Suppressor macrophage treated with lipopolysaccharide for 4 hours (primary cell): Measurements from ENCODE around the gene EMX1.

Experiments used
- DNase-seq: peaks from one replicate; pipeline ENCODE4 v3.0.0-alpha.2; 2020

The EMX1 gene

DNA sequence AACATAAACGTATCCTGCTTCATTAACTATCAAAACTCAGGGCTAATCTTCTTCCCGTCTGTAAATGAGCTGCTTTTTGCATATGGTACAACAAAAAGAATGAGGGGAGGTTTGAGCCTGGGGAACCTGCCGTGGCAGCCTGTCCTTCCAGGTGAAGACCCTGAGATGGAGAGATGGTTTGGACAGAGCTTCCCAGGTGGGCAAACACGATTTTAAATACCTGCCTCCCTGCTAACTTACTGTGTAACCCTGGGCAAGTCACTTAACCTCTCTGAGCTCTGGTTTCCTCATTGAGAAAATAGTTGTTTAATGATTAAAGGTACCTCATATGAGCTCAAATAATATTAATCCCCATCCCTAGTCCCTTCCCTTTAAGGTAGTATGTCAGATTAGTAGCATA lies 9.0 kb downstream of the EMX1 start:
- no peak for DNase-seq

DNA sequence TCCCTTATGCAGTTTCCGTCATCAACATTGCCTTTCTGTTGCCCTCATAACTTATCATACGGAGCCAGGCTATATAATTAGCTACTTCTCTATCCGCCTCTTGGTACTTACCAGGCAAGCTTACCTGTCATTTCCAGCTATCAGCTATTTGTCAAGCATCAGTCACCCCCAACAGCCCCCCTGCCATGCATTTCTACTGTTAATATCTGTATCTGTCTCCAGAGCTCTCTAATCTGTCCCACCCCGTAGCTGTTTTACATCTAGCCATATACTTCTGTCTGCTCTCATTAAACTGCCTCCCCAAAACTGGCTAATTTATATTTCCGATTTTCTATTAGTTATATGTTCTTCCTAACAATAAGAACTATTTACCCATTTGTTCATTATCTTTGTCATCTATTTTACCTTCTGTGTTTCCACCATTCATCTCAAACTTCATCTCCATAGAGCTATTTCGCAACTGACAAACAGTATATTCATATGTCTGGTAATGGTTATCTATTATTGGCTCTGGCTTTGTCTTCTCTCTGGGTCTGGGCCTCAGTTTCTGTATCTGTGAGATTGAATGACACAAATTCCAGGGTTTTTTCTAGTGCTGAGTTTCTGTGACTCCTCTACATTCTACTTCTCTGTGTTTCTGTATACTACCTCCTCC lies 9.6 kb downstream of the EMX1 start:
- no peak for DNase-seq

DNA sequence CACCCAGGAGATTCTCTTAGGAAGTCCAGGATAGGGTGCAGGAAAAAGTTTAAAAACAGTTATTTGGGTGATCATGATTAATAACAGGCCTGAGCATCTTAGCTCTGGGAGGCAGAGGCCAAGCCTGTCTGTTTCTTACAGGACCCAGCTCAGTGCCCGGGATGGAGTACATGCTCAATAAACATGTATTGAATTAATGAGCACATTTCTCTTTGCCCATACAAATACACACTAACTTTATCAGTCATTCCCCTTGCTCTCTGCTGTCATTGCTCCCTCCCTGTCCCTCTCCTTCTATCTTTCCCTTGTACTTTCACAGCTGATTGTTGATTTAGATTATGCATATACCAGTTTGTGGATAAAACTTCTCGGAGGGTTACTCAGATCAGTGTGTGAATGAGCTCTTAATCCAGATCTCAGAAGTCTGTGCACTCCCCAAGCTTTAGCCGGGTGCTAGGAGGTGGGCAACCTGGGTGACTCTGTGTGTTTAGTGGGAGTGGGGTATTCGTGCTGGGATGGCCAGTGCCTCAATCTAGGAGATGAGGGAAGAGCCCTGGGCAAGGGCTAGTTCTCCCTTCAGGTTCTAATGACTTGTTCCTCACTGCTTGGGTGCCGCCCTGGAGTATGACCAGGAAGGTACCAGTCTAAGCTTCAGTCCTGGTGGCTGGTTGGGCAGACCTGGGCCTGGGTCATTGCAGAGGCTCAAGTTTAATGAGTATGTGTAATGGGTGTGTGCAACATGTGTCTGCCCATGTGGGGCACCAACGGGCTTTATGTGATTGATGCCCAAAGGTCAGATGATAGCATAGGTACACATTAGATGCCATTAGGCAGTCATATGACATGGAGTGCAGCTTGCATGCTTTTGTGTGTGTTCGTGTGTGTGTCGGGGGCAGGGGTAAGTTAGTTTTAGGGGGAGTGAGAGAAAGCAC lies 10.6 kb downstream of the EMX1 start:
- no peak for DNase-seq

- DNase-seq: no peak
These were observed 11.7 kb downstream of the EMX1 start for GRCh38 chr2:72929010-72929409.

DNA sequence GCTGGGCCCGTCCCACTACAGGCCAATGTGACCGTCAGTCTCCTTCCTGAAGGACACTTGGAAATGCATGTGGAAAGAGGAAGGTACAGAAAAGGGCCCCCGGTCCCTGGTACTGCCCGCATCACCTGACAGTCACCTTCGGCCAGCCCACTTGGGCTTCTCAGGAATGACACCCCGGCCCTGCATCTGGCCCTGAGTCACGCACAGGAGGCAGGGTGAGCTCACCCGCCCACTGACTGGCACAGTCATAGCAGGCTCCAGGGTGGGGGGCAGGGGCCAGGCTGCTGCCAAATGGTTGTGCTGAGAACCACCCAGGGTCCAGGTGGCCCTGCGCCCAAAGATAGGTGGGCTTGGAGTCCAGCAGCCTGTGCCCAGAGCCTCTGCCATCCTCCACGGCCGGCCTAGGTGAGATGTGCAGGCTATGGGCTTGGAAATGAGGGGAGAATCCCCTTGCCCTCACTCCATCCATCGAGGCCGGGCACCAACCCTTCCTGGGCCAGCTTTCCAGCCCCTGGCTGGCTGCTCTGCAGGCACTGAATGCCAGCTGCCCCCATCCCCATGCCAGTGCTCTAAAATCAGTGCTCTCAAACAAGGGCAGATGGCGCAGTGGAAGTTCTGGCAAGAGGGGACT lies 14.1 kb downstream of the EMX1 start:
- DNase-seq: peak; percentile 45

GRCh38 chr2:72932045-72932740 lies 14.9 kb downstream of the EMX1 start:
- DNase-seq: no peak

DNA sequence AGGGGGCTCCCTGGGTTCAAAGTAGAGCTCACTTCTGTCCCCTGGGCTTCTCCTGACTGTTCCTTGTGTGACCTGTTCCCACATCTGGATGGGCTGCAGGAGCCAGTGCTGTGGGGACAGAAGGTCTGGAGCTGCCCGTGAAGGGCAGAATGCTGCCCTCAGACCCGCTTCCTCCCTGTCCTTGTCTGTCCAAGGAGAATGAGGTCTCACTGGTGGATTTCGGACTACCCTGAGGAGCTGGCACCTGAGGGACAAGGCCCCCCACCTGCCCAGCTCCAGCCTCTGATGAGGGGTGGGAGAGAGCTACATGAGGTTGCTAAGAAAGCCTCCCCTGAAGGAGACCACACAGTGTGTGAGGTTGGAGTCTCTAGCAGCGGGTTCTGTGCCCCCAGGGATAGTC lies 15.5 kb downstream of the EMX1 start:
- no peak for DNase-seq

- no peak for DNase-seq
These were observed 15.9 kb downstream of the EMX1 start for GRCh38 chr2:72933207-72933606.

GRCh38 chr2:72933646-72934151 lies 16.4 kb downstream of the EMX1 start:
- DNase-seq: no peak

DNA sequence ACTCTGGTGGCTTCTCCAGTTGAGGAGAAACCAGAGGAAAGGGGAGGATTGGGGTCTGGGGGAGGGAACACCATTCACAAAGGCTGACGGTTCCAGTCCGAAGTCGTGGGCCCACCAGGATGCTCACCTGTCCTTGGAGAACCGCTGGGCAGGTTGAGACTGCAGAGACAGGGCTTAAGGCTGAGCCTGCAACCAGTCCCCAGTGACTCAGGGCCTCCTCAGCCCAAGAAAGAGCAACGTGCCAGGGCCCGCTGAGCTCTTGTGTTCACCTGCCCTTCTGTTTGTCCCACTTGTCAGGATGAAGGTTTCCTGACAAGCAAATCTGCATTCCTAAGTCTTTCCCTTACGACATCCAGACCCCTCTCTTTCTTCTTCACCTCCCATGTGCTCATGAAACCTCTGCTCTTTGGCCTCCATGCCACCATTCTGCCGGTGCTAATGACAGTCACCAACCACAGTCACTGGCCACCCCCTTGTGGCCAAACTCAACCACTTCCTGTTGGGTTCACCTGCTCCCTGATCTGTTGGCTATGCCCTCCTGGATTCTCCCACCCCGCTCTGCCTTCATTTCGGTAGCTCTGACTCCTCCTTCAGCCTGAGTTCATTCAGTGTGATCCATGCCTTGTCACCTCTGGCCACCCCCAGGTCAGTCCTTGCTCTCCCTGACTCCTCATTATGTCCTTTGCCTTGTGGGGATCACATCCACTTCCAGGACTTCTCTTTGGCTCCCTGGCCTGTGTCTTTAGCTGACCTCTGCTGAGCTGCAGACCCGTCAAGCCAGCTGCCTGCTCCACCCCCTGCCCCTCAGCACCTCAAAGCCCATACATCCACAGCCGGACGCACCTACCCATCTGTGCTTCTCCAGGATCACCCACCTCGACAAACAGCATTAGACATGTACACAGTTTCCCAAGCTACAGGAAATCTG lies 17.6 kb downstream of the EMX1 start:
- peak; percentile 18 for DNase-seq

- DNase-seq: no peak
These were observed 18.3 kb downstream of the EMX1 start for GRCh38 chr2:72935611-72935957.

DNA sequence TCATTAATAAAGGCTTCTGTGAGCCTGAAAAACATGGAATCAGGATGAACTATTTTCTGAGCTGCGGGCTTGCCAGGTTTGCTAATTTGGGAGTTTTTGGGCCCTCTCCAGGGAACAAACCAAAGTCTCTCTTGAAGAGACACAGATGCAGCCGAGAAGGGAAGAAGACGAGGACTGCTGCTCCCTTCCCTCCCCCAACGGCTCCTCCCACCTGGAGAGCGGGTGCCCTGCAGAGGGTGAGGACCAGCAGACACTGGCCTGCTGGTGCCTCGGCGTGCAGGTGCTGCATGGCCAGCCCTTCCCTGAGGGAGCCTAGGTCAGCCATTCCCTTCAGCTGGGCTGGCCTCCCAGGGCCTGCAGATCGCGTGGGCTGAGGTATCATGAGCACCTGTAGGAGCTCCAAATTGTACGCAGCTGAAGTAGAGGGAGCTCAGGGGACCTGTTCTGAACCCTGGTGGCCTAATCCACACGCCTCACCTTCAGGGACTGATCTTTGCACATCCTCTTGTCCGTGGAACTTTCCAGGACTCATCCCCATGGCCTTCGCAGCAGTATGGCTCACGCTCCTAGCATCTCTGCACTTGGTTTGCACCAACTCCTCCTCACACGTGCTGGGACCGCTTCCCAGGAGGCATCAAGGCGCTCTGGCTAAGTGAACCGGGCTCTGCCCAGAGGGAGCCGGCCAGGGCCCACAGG lies 19.5 kb downstream of the EMX1 start:
- no peak for DNase-seq

DNA sequence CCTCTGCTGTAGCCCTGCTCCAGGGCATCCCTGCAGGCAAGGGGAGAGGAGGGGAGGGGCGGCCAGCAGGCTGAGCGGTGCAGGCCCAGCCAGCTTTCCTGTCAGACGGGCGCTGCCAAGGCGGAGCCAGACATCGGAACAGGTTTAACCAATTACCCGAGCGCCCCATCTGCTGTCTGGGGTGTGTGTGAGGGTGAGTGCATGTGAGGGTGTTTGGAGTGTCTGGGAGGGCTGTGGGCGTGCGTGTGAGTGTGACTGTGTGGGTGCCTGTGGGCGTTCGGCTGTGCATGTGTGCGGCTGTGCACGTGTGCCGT lies 20.0 kb downstream of the EMX1 start:
- DNase-seq: no peak

DNA sequence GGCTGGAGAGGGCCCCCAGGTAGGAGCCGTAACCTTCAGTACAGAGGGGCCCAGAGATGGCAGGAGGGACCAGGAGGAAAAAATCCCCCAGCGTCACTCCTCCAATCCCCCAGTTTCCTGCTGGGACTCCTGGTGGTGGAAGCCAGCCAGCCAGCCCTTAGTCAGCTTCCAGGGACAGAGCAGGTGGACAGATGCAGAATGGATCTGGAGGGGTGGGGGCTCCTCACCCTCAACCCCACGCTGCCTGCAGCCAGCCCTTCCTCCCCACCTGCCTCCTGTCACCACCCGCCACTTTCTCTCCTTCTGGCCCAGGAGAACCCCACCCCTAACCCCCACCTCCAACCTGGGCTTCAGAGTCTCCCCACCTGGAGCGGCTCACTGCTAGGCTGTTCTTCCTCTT lies 21.1 kb downstream of the EMX1 start:
- DNase-seq: no peak

- DNase-seq: no peak
These were observed 23.0 kb downstream of the EMX1 start for GRCh38 chr2:72940361-72940760.

DNA sequence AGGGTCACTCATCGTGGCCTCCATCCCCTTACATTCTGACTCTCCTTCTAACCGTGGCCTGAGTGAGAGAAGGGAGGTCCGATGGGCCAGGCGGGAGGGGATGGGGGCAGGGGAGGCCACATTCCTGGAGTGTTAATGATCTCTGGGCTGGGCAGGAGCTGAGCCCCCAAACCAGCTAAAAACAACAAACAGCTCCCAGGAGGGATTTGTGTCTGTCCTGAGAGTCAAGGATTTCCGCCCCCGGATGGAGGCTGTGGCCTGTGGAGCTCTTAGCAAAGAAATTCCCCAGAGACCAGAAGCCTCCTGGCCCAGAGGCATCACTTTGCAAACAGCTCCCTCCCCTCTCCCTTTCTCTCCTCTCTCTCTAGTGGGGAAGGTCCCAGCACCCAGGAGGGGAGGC lies 23.5 kb downstream of the EMX1 start:
- no peak for DNase-seq

GRCh38 chr2:72942293-72942692 lies 25.0 kb downstream of the EMX1 start:
- no peak for DNase-seq

DNA sequence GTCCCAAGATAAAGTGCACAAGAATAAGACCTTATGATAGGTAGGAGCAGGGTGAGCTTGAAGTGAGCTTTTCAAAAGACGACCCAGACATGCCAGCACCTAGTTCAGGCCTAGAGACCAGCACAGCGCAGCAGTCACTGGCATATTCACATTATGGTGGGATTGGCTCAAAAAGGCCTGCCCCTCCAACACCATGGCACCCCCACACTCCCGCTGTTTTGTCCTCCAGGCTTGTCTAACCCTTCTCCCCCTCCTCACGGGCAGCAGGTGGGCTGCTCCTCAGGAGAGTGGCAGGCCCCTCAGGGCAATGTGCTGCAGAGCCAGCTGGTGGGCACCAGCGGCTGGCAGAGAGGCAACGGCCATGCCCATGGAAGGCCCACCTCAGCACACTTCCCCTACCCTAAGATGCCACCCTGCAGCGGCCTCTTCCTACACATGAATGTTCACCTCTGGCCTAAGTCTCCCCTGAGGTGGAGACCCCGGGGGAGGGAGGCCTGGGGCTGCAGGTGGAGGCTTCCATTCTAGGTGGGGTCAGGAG lies 25.6 kb downstream of the EMX1 start:
- no peak for DNase-seq

- DNase-seq: no peak
These were observed 26.4 kb downstream of the EMX1 start for GRCh38 chr2:72943540-72944395.

GRCh38 chr2:72944804-72945449 lies 27.6 kb downstream of the EMX1 start:
- DNase-seq: no peak
